Right lobe of liver (tissue), 6 donors: ENCODE data around the gene FOLR1. TPM values are rescaled to one million over a fixed set of nuclear protein-coding genes. Genes with fewer than 3 reads are reported as not detected.
"Not testable (repeated sequence)": the region's sequence is repeated elsewhere in the genome, so short reads cannot be mapped to it uniquely, and the experiment has no call there.

ENCODE experiments used
- ATAC-seq, 4 donors: fragments of 200-7000 bp; cut with Tn5 transposase; one replicate each; pipeline ENCODE4 v1.9.1; 2020; ENCODE audit warnings: mild to moderate bottlenecking in 4 of 4, moderate library complexity in 4 of 4
- DNase-seq, 3 donors: peaks; one replicate each; pipeline ENCODE4 v3.0.0-alpha.2; 2020
- H3K27ac ChIP-seq, 3 donors: fragments of 200-600 bp; one replicate each; pipeline ENCODE4 v1.8.0; 2022
- H3K27me3 ChIP-seq, 2 donors: fragments of 200-600 bp; one replicate each; pipeline ENCODE4 v1.8.0; 2022
- H3K36me3 ChIP-seq, 4 donors: fragments of 200-600 bp; sonication (generic) in 1 of 4; one replicate each; pipeline versions ENCODE4 v1.5.1 to v1.8.0; 2017 to 2022; ENCODE audit warnings: control low read depth in 1 of 4
- H3K4me1 ChIP-seq, 4 donors: fragments of 200-600 bp; sonication (generic) in 1 of 4; one replicate each; pipeline versions ENCODE4 v1.5.1 to v1.8.0; 2017 to 2022; ENCODE audit warnings: control low read depth in 1 of 4
- H3K4me3 ChIP-seq, 3 donors: fragments of 200-600 bp; one replicate each; pipeline ENCODE4 v1.8.0; 2022
- H3K9me3 ChIP-seq, 4 donors: fragments of 200-600 bp; sonication (generic) in 1 of 4; one replicate each; pipeline versions ENCODE4 v1.5.1 to v1.8.0; 2017 to 2022; ENCODE audit warnings: control low read depth in 1 of 4
- CTCF ChIP-seq, 4 donors: fragments of 200-600 bp in 3 of 4; fragments of 450-650 bp in 1 of 4; IDR thresholded peaks; one replicate each; pipeline versions ENCODE4 v1.5.1 to v1.8.0; 2016 to 2022; ENCODE audit warnings: antibody characterized with exemption in 4 of 4, mild to moderate bottlenecking in 2 of 4
- POLR2A ChIP-seq: fragments of 450-650 bp; IDR thresholded peaks from one replicate; pipeline ENCODE4 v1.6.1; 2017; ENCODE audit warnings: antibody characterized with exemption, mild to moderate bottlenecking
- WGBS: methylation state at CpG from one replicate; pipeline ENCODE4 v1.1.6; 2018; ENCODE audit warnings: low coverage, low lambda C conversion rate; ENCODE audit not compliant: insufficient coverage; ENCODE audit errors: missing lambda C conversion rate; 5-methylcytosine and 5-hydroxymethylcytosine counted together
- intact Hi-C, 2 donors: fragments of 100-400 bp; cut with DNase I; formaldehyde crosslinking; loops; one replicate each; pipeline versions ENCODE4 v1.11.2 to v1.14.1; 2022
- total RNA-seq, 6 experiments: library from RNA; depleted of rRNA in 2 of 6; stranded (reverse); fragments of >200 nt in 2 of 6; fragmentation: NEBNext Ultra II Directional in 3 of 6; extraction: Animal tissue kit (Norgen Biotek cat#: 25700) in 3 of 6; gene quantifications; one replicate each; pipeline versions ENCODE4 v1.1.0 to v1.2.4, GENCODE V29; 2016 to 2023
- donor health status: DM: no; HTN: yes; CAD: no.
- donor health status: DM: no; HTN: no; CAD: no.
- donor health status: DM: no; HTN: no; CAD: no.
- donor health status: DM: no; HTN: yes; CAD: no.
- donor health status: DM: no; HTN: yes; CAD: no.

FOLR1 gene
- total RNA-seq, 6 experiments from 2014 or later: not detected

- no CpG with 5 or more reads among the region's 5 CpGs for WGBS
- intact Hi-C loops: no loop called here
Observed at GRCh38 chr11:72190631-72191071, 1.3 kb upstream of the FOLR1 start.

GRCh38 chr11:72195518-72196270 is 3.8 kb downstream of the FOLR1 start:
- Histone ChIP-seq H3K27me3 (no peaks in the 10 kb centered on the region), H3K4me3 (no peak overlapping the region), H3K36me3 (no peaks in the 10 kb centered on the region), H3K9me3 (no peaks in the 10 kb centered on the region), H3K27ac (no peak overlapping the region), H3K4me1 (peaks cover 0 to 3% (median 0%) of the 10 kb centered on the region in 4 donors)
- 61% methylated on average over 2 of the region's 12 CpGs for WGBS
- intact Hi-C loops: no loop called here
- ATAC-seq (peak in 1 of 4 donors; percentile 27), DNase-seq (no peak)
- TF ChIP-seq CTCF (IDR thresholded peaks at IDR 0.05) (no peak), POLR2A (no peak)

More at GRCh38 chr11:72190631-72191071, 1.3 kb upstream of the FOLR1 start:
- H3K4me3 ChIP-seq: no peak overlapping the region
- H3K9me3 ChIP-seq: no peaks in the 10 kb centered on the region
- no peak for ATAC-seq
- DNase-seq: no peak
- no peaks in the 10 kb centered on the region for H3K4me1 ChIP-seq
- H3K27me3 ChIP-seq: no peaks in the 10 kb centered on the region
- no peaks in the 10 kb centered on the region for H3K36me3 ChIP-seq
- TF ChIP-seq POLR2A (no peak), CTCF (IDR thresholded peaks at IDR 0.05) (no peak)
- H3K27ac ChIP-seq: no peak overlapping the region

GRCh38 chr11:72201445-72201844 is 9.5 kb downstream of the FOLR1 start:
- H3K27ac ChIP-seq, H3K4me1 ChIP-seq, H3K4me3 ChIP-seq, DNase-seq, intact Hi-C loops, H3K36me3 ChIP-seq, H3K9me3 ChIP-seq, ATAC-seq, H3K27me3 ChIP-seq: not testable (repeated sequence)
- WGBS: 88% methylated on average over 43 of the region's 43 CpGs

GRCh38 chr11:72202571-72202970 is 10.6 kb downstream of the FOLR1 start:
- intact Hi-C loops: no loop called here
- 97% methylated on average over 6 of the region's 6 CpGs for WGBS
- Histone ChIP-seq H3K27me3 (no peaks in the 10 kb centered on the region), H3K36me3 (no peaks in the 10 kb centered on the region), H3K9me3 (no peaks in the 10 kb centered on the region), H3K27ac (no peak overlapping the region), H3K4me1 (peaks cover 0 to 3% (median 0%) of the 10 kb centered on the region in 4 donors), H3K4me3 (no peak overlapping the region)
- ATAC-seq (no peak), DNase-seq (no peak)
- no peak for TF ChIP-seq POLR2A
- no peak for TF ChIP-seq CTCF (IDR thresholded peaks at IDR 0.05)

- Histone ChIP-seq H3K9me3 (no peaks in the 10 kb centered on the region), H3K36me3 (no peaks in the 10 kb centered on the region), H3K4me3 (no peak overlapping the region), H3K4me1 (peaks cover 0 to 3% (median 0%) of the 10 kb centered on the region in 4 donors), H3K27me3 (no peaks in the 10 kb centered on the region), H3K27ac (no peak overlapping the region)
- TF ChIP-seq POLR2A (no peak), CTCF (IDR thresholded peaks at IDR 0.05) (no peak)
- intact Hi-C loops: no loop called here
- 52% methylated on average over 2 of the region's 2 CpGs for WGBS
- DNase-seq: no peak
- no peak for ATAC-seq
Observed at GRCh38 chr11:72203163-72203562, 11.2 kb downstream of the FOLR1 start.
